Stimulated activated CD8-positive, alpha-beta memory T cell treated with anti-CD3 and anti-CD28 coated beads, Interleukin-4, amount 100 ng/mL, for 48 hours (primary cell): ENCODE data around the gene FMO5.
"Not testable (repeated sequence)": the region's sequence is repeated elsewhere in the genome, so short reads cannot be mapped to it uniquely, and the experiment has no call there.

Experiments
- DNase-seq: peaks from one replicate; pipeline ENCODE4 v3.0.0-alpha.2; 2020

FMO5 gene, protein sequence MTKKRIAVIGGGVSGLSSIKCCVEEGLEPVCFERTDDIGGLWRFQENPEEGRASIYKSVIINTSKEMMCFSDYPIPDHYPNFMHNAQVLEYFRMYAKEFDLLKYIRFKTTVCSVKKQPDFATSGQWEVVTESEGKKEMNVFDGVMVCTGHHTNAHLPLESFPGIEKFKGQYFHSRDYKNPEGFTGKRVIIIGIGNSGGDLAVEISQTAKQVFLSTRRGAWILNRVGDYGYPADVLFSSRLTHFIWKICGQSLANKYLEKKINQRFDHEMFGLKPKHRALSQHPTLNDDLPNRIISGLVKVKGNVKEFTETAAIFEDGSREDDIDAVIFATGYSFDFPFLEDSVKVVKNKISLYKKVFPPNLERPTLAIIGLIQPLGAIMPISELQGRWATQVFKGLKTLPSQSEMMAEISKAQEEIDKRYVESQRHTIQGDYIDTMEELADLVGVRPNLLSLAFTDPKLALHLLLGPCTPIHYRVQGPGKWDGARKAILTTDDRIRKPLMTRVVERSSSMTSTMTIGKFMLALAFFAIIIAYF

GRCh38 chr1:147225193-147225730 lies at the start of gene FMO5:
FMO5 (minus strand) TSS chr1:147225339; CDS start chr1:147225029, 310 bp downstream.
- DNase-seq, result peak; percentile 59

- DNase-seq, result no peak
These were observed 48.5 kb upstream of the FMO5 start for GRCh38 chr1:147273409-147274336.

DNA sequence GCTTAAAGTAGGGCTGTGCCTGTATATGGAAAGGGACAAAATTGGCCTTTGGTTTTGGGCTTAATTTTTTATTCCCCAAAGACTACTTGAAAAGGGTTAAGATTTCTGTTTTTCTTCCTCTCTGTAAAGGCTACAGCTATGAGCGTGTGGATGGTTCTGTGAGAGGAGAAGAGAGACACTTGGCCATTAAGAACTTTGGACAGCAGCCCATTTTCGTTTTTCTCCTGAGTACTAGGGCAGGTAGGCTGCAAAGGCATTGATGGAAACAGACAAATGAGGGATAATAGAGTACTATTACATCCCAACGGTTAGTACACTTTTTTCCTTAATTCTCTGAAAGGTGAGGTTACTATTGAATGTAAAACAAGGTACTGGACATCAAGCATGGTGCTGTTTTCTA lies 46.9 kb upstream of the FMO5 start:
- DNase-seq, result no peak

DNA sequence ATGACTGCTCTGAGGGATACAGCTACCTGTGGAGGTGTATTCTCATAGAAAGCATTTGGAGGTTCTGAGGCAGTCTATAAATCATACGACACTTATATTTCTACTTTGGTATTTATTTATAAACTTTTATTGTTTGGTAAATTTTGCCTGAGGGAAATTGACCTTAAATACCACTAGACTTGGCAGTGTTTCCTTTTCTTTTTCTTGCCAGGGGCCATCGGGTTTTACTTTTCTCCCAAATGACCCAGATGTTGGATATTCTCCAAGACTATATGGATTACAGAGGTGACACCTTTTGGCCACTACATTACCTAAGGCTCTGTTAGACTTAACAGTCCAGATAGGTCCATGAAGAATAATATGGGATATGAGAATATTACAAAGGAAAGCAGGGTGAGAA lies 45.6 kb upstream of the FMO5 start:
- no peak for DNase-seq

DNA sequence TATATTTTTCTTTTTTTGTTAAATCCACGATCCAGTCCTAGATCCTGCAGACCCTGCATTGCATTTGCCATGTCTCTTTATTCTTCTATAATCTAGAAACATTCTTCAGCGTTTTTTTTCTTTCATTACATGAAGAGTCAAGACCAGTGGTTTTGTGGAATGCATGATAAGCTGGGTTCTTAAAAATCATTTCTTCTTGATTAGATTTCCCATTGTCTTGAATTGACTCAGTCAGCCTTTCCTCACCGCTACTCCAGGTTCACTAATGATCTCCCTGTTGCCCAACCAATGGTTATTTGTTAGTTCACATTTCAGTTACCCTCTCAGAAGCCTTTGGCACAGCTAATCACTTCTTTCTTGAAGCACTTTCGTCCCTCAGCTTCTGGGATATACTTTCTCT lies 42.6 kb upstream of the FMO5 start:
- no peak for DNase-seq

GRCh38 chr1:147266381-147266780 lies 41.2 kb upstream of the FMO5 start:
- no peak for DNase-seq

DNA sequence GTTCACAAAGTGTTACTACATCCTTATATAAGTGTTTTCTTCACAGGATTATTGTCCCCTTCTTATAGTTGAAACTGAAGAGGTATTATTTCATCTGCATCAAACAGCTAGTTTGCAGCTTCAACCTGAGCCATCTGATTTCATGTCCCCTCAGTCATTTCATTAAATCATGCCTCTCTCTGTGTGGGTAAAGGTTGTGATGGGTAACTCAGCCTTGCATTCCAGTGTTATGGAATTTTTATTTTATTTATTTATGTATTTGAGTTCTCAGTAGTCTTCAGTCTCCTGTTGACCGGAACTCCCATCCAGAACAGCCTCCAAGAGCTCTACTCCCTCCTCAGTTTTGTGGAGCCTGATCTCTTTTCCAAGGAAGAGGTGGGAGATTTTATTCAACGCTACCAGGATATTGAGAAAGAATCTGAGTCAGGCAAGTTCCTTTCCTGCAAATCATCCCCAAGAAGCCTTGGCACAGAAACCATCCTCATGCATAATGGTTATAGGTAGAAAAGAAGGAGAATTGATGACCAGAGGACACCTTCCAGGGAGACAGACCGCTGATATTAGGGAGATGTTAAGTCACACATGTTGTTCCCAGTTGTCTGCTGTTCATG lies 39.1 kb upstream of the FMO5 start:
- no peak for DNase-seq

GRCh38 chr1:147260956-147261355 lies 35.8 kb upstream of the FMO5 start:
- DNase-seq, result no peak

GRCh38 chr1:147252540-147252939 lies 27.4 kb upstream of the FMO5 start:
- DNase-seq, result no peak

DNA sequence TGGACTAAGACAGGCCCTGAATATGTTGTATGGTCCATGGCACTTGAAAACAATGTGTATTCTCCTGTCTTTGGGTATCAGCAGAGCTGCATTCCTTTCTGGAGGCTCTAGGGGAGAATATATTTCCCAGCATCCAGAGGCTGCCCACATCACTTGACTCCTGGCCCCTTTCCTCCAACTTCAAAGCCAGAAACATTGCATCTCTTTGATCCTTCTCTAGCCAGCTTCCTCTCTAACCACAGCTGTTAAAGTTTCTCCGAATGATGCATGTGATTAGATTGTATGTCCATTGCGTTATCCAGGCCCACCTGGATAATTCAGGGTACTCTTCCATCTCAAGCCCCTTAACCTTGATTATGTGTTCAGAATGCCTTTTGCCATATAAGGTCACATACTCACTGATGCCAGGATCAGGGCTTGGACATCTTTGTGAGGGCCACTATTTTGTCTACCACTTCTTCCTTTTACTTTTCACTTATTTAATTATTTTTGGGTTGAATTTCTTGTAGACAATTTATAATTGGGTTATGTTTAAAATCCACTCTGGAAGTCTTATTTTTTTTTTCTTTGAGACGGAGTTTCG lies 22.6 kb upstream of the FMO5 start:
- no peak for DNase-seq

DNA sequence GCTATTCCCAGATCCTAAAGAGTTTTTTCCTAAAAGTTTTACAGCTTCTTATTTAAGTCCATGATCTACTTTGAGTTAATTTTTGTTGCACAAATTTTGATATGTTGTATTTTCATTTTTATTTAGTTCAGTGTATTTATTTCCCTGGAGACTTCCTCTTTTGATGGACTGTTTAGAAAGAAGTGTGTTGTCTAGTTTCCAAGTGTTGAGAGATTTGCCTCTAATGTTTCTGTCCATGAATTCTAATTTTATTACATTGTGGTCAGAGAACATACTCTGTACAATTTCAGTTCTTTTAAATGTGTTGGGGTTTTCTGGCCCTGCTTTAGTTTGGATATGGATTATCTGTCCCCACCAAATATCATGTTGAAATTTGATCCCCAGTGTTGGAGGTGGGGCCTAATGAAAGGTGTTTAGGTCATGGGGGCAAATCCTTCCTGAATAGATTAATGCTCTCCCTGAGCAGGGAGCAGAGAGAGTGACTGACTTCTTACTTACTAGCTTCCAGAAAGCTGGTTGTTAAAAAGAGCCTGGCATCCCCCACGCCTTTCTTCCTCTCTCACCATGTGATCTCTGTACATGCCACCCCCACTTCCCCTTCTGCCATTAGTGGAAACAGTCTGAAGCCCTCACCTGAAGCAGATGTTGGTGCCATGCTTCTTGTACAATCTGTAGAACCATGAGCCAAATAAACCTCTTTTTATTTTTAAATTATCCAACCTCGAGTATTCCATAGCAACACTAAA lies 21.9 kb upstream of the FMO5 start:
- DNase-seq, result no peak

DNA sequence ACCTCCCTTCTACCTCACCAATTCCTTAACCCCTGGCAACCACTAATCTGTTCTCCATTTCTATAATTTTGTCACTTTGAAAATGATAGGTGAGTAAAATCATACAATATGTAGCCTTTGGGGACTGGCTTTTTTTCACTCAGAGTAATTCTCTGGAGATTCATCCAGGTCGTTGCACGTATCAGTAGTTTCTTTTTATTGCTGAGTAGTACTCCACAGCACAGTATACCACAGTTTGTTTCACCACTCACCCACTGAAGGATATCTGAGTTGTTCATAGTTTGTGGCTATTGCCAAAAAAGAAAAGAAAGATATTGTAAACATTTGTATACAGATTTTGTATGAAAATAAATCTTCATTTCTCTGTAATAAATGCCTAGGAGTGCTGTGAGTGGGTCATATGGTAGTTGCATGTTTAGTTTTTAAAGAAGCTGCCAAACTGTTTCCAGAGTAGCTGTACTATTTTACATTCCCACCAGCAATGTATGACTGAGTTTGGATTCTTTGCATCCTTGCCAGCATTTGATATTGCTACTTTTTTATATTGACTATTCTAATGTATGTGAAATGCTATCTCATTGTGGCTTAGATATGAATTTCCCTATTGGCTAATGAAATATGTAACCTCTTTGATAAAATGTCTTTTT lies 21.0 kb upstream of the FMO5 start:
- no peak for DNase-seq

DNA sequence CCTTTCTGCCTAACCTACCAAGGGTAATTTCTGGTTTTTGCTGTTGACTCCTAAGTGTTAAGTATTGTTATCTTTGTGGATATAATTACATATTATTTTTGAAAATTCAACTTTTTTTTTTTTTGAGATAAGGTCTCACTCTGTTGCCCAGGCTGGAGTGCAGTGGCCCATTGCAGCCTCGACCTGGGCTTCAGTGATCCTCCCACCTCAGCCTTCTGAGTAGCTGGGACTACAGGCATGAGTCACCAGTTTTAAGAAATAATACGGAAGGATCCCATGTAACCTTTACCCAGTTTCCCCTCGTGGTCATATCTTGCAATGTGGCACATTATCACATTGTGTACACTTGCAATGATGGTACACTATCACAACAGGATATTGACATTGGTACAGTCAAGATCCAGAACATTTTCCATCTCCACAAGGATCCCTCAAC lies 20.5 kb upstream of the FMO5 start:
- DNase-seq, result no peak

DNA sequence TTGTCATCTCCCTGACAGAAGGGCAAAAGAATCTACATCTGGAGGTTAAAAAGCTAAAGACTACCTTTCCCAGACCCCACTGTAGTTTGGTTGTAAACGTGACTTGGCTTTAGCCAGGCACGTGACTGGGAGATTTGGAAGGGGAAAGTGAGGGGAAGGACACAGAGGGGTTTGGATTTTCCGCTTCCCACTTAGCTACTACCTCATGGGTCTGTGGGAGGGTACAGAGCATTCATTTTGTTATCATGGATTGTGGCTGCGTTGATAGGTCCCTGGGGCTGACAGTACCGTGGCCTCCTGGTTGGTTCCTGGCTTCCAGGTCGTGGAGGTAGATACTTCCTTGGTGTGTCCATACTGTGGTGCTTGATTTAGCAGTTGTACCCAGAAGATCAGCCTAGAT lies 20.0 kb upstream of the FMO5 start:
- DNase-seq, result no peak

GRCh38 chr1:147243841-147244240 lies 18.7 kb upstream of the FMO5 start:
- no peak for DNase-seq

DNA sequence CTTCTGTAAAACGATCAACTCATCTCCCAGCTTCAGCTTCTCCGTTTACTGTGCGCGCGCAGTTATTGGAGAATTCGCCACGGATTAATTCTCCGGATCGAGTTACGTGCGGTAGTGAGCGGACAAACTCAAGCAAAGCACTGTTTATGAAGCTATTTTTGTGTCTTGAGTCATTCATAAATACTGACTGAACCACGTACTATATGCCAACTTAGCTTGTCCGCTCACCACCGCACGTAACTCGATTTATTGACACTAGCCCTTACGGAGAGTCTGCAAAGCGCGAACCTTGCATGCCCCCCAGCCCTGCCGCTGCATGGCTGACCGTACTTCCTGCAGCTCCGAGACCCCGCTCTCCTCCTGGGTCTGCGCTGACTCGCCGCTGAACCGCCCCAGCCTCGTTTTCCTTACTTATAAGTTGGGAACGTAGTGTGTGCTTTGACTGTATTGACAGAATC lies 18.1 kb upstream of the FMO5 start:
- DNase-seq, result peak; percentile 57

GRCh38 chr1:147242449-147243227 lies 17.5 kb upstream of the FMO5 start, which contains the start of gene CHD1L:
CHD1L (plus strand) TSS chr1:147242684; CDS start chr1:147242704, 20 bp downstream.
- peak; percentile 94 for DNase-seq

DNA sequence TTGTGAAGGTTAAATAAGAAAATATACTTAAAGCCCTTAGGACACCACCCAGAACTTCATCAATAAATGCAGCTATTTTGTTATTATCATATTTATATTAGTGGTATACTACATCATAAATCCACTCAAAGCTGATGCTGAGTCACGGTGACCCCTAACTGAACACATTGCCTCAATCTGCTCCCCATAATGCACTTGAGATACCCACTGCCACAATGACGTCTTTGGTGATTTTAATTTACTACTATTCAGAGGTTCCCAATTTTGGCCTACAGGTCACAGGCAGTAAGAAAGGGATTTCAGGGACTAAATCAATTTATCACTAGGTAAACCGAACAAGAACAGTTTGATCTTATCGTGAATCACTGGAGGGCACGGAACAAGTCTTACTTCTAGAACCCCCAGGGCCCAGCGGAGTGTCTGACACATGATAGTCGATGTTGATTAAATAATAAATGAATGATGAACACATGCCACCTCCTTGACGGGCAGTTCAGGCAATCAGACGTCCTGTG lies 16.9 kb upstream of the FMO5 start:
- DNase-seq, result no peak

GRCh38 chr1:147240131-147240721 lies 15.1 kb upstream of the FMO5 start:
- DNase-seq, result not testable (repeated sequence)
